Measurements from ENCODE around the gene PAX3. TPM values are rescaled to one million over a fixed set of nuclear protein-coding genes. Genes with fewer than 3 reads are reported as not detected.

Gene PAX3
- total RNA-seq, 2 donors from 2014 or later: not detected

GRCh38 chr2:222315443-222316121 is 16.8 kb upstream of the PAX3 start:
- Histone ChIP-seq H3K36me3 (no peaks in the 10 kb centered on the region), H3K4me1 (replicated peaks) (peaks cover 4% of the 10 kb centered on the region), H3K4me3 (no peak overlapping the region), H3K9me3 (no peaks in the 10 kb centered on the region), H3K27ac (no peak overlapping the region), H3K27me3 (replicated peaks; ENCODE audit: insufficient read depth) (peaks cover 15% of the 10 kb centered on the region)
- TF ChIP-seq POLR2A (IDR thresholded peaks at IDR 0.05) (no peak), POLR2AphosphoS5 (IDR thresholded peaks at IDR 0.05) (no peak), CTCF (IDR thresholded peaks at IDR 0.05) (no peak)
- WGBS: 41% methylated on average over 4 of the region's 4 CpGs
- intact Hi-C loops (cut with DNase I): loop anchor here (2.0 to 5.0 kb wide), 2 partner anchors 247 to 295 kb away; no protein-coding TSS in a partner anchor
- no peak for DNase-seq (ENCODE audit: low spot score)

- DNase-seq (ENCODE audit: low spot score): no peak
- no peak overlapping the region for H3K27ac ChIP-seq
- no peaks in the 10 kb centered on the region for H3K36me3 ChIP-seq
- peaks cover 23% of the 10 kb centered on the region for H3K27me3 ChIP-seq (replicated peaks; ENCODE audit: insufficient read depth)
- H3K4me1 ChIP-seq (replicated peaks): no peaks in the 10 kb centered on the region
- H3K9me3 ChIP-seq: no peaks in the 10 kb centered on the region
- TF ChIP-seq POLR2AphosphoS5 (IDR thresholded peaks at IDR 0.05): no peak
- no peak for TF ChIP-seq CTCF (IDR thresholded peaks at IDR 0.05)
- no peak for TF ChIP-seq POLR2A (IDR thresholded peaks at IDR 0.05)
- intact Hi-C loops (cut with DNase I): no loop called here
- H3K4me3 ChIP-seq: no peak overlapping the region
Measured at GRCh38 chr2:222313816-222314215, 15.0 kb upstream of the PAX3 start.

- H3K4me3 ChIP-seq: no peak overlapping the region
- no peak for DNase-seq (ENCODE audit: low spot score)
- H3K36me3 ChIP-seq: no peaks in the 10 kb centered on the region
- TF ChIP-seq POLR2A (IDR thresholded peaks at IDR 0.05) (no peak), CTCF (IDR thresholded peaks at IDR 0.05) (no peak), POLR2AphosphoS5 (IDR thresholded peaks at IDR 0.05) (no peak)
- H3K27ac ChIP-seq: no peak overlapping the region
- intact Hi-C loops (cut with DNase I): no loop called here
- WGBS: 7% methylated on average over 41 of the region's 48 CpGs
- H3K4me1 ChIP-seq (replicated peaks): no peaks in the 10 kb centered on the region
- H3K9me3 ChIP-seq: no peaks in the 10 kb centered on the region
- peaks cover 36% of the 10 kb centered on the region for H3K27me3 ChIP-seq (replicated peaks; ENCODE audit: insufficient read depth)
Measured at GRCh38 chr2:222311978-222312738, 13.4 kb upstream of the PAX3 start.

- H3K4me3 ChIP-seq: no peak overlapping the region
- H3K27ac ChIP-seq: no peak overlapping the region
- DNase-seq (ENCODE audit: low spot score): no peak
- no peaks in the 10 kb centered on the region for H3K36me3 ChIP-seq
- H3K4me1 ChIP-seq (replicated peaks): no peaks in the 10 kb centered on the region
- no peaks in the 10 kb centered on the region for H3K9me3 ChIP-seq
- H3K27me3 ChIP-seq (replicated peaks; ENCODE audit: insufficient read depth): peaks cover 43% of the 10 kb centered on the region
- intact Hi-C loops (cut with DNase I): no loop called here
- 7% methylated on average over 42 of the region's 42 CpGs for WGBS
- TF ChIP-seq POLR2A (IDR thresholded peaks at IDR 0.05): no peak
- TF ChIP-seq CTCF (IDR thresholded peaks at IDR 0.05): no peak
- no peak for TF ChIP-seq POLR2AphosphoS5 (IDR thresholded peaks at IDR 0.05)
Measured at GRCh38 chr2:222311319-222311977, 12.7 kb upstream of the PAX3 start.

All from prostate gland (tissue), 2 donors.